Fibroblast of villous mesenchyme (primary cell): ENCODE data around the gene MPST. TPM values are rescaled to one million over a fixed set of nuclear protein-coding genes. Genes with fewer than 3 reads are reported as not detected.

Experiments used
- DNase-seq: peaks from one replicate; pipeline ENCODE4 v3.0.0-alpha.2; 2010; ENCODE audit warnings: low read depth
- H3K4me3 ChIP-seq: 2 replicates; pipeline ENCODE4 v1.5.1; 2011; ENCODE audit warnings: low read depth, mild to moderate bottlenecking, low read length
- total RNA-seq: library from RNA; depleted of rRNA; stranded (reverse); fragments of >200 nt; gene quantifications from 2 replicates; pipeline ENCODE4 v1.2.3, GENCODE V29; 2012
- TF ChIP-seq, protein P1 (sequence below): IDR thresholded peaks from 2 replicates; pipeline ENCODE4 v1.5.1; 2012; ENCODE audit warnings: low read depth, mild to moderate bottlenecking, low read length; ENCODE audit not compliant: insufficient read depth

The MPST gene
- total RNA-seq, 1 donor: 64.3 TPM

DNA sequence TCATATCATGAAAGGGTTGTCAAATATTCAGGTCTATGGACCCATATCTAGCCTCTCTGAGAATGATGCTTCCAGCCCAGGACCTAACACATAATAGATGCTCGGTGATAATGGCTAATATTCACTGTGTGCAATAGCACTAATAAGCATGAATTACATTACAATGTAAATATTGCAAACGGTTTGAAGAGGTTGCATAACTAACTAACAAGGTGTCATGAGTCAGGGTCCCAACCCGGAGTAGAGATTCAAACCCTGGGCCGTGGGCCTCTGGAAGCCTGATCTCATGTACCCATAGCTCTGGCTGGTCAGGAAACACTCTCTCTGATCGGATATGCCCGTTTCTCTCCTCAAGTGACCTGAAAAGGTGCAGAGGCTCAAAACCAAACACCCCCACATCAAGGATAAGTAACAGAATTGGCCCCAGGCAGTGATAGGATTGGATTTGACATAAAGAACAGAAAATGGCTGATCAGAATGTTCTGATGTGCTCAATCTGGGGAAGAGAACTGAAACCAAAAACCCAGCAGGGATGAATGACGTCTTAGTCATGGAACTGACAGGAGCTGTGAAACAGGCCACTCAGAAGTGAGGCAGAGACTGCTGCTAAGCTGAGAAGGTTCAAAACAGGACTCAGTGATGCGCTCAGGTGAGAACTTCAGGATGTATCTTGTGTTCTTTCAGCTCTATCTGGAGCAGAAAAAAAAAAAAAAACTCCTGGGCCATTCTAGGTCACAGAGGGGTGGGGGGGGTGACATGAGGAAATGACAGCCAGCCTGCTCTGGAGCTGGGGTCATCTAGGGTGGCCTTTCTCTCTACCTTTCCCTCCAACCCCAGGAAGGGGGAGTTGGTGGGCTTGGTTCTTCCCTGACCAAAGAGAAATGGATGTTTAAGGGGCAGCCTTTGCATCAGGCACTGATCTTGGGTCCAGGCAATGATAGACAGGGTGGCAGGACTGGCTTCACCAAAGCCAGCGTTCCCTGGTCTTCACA, 25.4 kb downstream of the MPST start:
- TF ChIP-seq, protein P1, sequence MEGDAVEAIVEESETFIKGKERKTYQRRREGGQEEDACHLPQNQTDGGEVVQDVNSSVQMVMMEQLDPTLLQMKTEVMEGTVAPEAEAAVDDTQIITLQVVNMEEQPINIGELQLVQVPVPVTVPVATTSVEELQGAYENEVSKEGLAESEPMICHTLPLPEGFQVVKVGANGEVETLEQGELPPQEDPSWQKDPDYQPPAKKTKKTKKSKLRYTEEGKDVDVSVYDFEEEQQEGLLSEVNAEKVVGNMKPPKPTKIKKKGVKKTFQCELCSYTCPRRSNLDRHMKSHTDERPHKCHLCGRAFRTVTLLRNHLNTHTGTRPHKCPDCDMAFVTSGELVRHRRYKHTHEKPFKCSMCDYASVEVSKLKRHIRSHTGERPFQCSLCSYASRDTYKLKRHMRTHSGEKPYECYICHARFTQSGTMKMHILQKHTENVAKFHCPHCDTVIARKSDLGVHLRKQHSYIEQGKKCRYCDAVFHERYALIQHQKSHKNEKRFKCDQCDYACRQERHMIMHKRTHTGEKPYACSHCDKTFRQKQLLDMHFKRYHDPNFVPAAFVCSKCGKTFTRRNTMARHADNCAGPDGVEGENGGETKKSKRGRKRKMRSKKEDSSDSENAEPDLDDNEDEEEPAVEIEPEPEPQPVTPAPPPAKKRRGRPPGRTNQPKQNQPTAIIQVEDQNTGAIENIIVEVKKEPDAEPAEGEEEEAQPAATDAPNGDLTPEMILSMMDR: no peak
- H3K4me3 ChIP-seq: no peak overlapping the region
- no peak for DNase-seq

DNA sequence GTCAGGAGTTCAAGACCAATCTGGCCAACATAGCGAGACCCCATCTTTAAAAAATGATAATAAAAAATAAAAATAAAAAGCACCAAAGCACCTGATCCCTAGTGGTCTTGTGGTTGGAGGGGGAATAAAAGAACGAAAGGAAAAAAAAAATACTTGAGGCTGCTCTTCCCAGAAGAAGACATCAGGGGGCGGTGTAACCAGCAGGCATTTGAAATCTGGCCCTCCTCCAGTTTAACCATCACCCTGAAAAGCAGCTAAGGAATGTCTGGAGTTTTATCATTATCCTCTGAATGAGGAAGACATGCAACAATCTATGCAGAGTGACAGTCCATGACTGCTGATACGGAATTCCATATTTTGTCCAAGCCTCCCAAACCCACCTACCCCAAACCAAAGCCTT, 26.4 kb downstream of the MPST start:
- H3K4me3 ChIP-seq: no peak overlapping the region
- peak; percentile 39 for DNase-seq
- TF ChIP-seq, protein P1: peak; percentile 71

DNA sequence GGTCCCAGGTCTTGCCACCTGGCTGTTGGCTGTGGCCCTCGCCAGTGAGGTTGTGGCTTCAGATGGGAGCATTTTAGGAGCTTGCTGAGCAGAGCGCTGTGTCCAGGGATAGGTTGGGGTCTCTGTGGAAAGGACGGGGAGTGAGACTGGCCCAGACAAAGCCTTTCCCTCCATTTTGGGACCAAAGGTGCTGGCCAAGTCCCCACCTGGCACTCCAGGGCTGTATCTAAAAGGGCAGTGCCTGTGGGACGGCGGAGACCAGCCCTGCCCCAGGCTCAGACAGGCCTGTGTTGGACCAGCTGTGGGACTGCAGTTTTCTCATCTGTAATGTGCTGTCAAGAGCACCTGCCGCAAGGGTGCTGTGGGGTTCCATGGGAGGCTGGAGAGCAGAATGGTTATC, 27.0 kb downstream of the MPST start:
- H3K4me3 ChIP-seq: no peak overlapping the region
- no peak for DNase-seq
- TF ChIP-seq, protein P1: no peak

DNA sequence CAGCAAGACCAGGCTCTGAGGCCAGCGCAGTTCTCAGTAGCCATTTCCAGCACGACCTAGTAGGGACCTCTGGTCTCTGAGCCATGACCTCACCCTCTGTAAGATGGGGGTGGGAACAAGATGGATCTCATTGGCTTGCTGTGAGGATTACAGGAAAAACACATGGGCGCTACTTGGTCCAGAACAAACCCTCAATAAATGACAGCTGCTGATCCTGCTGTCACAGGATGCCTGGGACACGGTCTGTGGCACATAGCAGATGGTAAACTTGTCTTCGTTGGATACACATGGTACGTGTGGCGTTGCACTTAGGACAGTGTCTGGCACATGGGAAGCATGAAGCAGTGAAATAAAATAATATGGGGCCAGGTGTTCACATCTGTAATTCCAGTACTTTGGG, 27.5 kb downstream of the MPST start:
- no peak for DNase-seq
- no peak overlapping the region for H3K4me3 ChIP-seq
- TF ChIP-seq, protein P1: no peak

DNA sequence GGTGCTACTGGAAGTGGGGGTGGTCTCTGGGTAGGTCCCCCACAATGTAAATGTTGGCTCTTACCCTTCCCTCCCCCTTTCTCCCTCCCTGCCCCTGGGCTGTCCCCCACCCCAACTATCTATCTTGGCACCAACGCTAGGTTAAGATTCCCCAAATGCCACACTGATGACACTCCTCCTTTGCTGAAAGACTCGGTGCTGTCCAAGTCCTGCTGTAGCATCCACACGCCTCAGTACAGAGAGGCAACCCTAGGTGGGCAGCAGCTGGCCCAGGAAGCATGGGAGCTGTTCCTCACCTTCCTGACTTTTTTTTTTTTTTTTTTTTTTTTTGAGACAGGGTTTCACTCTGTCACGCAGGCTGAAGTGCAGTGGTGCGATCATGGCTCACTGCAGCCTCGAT, 28.6 kb downstream of the MPST start:
- no peak overlapping the region for H3K4me3 ChIP-seq
- TF ChIP-seq, protein P1: no peak
- no peak for DNase-seq

DNA sequence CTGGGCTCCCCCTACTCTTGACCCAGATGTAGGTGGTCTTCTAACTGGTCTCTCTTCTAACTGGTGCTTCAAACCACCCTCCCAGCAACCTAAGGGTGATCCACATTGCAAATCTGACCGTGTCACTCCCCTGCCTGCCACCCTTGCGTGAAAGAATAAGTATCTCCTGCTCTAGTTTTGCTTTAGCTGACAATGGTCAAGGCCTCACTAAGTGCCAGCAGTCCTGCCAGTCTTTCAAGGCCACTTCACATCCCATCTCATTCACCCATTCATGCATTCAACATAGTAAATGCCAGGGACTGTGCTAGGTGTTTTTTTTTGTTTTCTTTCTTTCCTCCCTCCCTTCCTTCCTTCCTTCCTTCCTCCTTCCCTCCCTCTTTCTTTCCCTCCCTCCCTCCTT, 29.7 kb downstream of the MPST start:
- TF ChIP-seq, protein P1: no peak
- no peak for DNase-seq
- H3K4me3 ChIP-seq: no peak overlapping the region

DNA sequence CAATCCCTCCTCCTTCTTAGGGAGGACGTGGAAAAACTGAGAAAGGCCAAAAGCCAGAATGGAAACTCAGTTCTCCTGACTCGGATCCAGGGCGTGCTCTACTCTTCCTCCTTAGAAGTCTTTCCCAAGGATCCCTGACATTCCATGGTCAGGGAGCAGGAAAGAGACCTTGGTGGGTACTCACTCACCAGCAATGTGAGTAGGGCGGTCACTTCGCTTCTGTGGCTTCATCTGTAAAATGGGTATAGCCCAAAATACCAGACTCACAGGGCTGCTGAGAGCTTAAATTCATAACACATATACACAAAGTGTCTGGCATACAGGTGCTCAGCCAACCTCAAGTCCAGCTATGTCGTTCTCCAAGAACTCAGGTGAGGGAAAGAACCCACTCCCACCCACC, 31.4 kb downstream of the MPST start:
- TF ChIP-seq, protein P1: no peak
- H3K4me3 ChIP-seq: no peak overlapping the region

More for the DNA sequence above, 31.4 kb downstream of the MPST start:
- no peak for DNase-seq
